Transverse colon (tissue), 4 donors: ENCODE data around the gene PHRF1. TPM values are rescaled to one million over a fixed set of nuclear protein-coding genes. Genes with fewer than 3 reads are reported as not detected.

Experiments used
- DNase-seq: peaks from one replicate; pipeline ENCODE4 v3.0.0-alpha.2; 2019
- H3K27ac ChIP-seq, 4 donors: fragments of 200-600 bp; sonication (generic); 2 replicates each; pipeline ENCODE4 v1.5.1; 2016 to 2018; ENCODE audit warnings: inconsistent platforms in 4 of 4
- H3K27me3 ChIP-seq: fragments of 200-600 bp; sonication (generic); 2 replicates; pipeline ENCODE4 v1.5.1; 2017; ENCODE audit warnings: inconsistent platforms
- H3K36me3 ChIP-seq, 4 donors: fragments of 200-600 bp; sonication (generic); 2 replicates each; pipeline ENCODE4 v1.5.1; 2017 to 2019; ENCODE audit warnings: inconsistent platforms in 4 of 4
- H3K4me1 ChIP-seq, 4 donors: fragments of 200-600 bp; sonication (generic); 2 replicates each; pipeline ENCODE4 v1.5.1; 2017 to 2020; ENCODE audit warnings: inconsistent platforms in 4 of 4
- H3K4me3 ChIP-seq, 4 donors: fragments of 200-600 bp; sonication (generic); 1 replicate in 1 of 4; 2 replicates in 3 of 4; pipeline versions ENCODE4 v1.5.1 to v1.6.1; 2017 to 2019; ENCODE audit warnings: inconsistent platforms in 4 of 4
- H3K9me3 ChIP-seq, 2 donors: fragments of 200-600 bp; sonication (generic); 2 replicates each; pipeline ENCODE4 v1.5.1; 2017 to 2019; ENCODE audit warnings: inconsistent platforms in 2 of 2
- EP300 ChIP-seq: sonication (generic); formaldehyde crosslinking; IDR thresholded peaks from one replicate; pipeline ENCODE4 v1.6.1; 2017; ENCODE audit warnings: antibody characterized with exemption, low read depth
- POLR2A ChIP-seq: fragments of 450-650 bp; IDR thresholded peaks from one replicate; pipeline ENCODE4 v1.6.1; 2016; ENCODE audit warnings: antibody characterized with exemption, mild to moderate bottlenecking, moderate library complexity
- POLR2AphosphoS5 ChIP-seq, 3 donors: sonication (generic); formaldehyde crosslinking; IDR thresholded peaks; one replicate each; pipeline ENCODE4 v1.6.1; 2016; ENCODE audit warnings: antibody characterized with exemption in 3 of 3
- WGBS, 2 donors: methylation state at CpG; one replicate each; pipeline ENCODE4 v1.1.5; 2018; ENCODE audit warnings: low coverage in 1 of 2; 5-methylcytosine and 5-hydroxymethylcytosine counted together
- in situ Hi-C, 4 donors: fragments of 200-750 bp; cut with MboI; loops; one replicate each; pipeline versions ENCODE4 v1.15.0 to v1.15.1; 2017; ENCODE audit warnings: low sequenced_read_pairs in 3 of 4, low pct_ligation_motif_present in 1 of 4, low pct_unique_long_range_greater_than_20kb in 1 of 4
- intact Hi-C: fragments of 100-400 bp; cut with DNase I; formaldehyde crosslinking; loops from one replicate; pipeline ENCODE4 v1.15.1; 2023; ENCODE audit warnings: low total_unique reads
- total RNA-seq, 4 donors: library from RNA; depleted of rRNA; stranded (reverse); fragments of >200 nt; gene quantifications; one replicate each; pipeline ENCODE4 v1.1.0, GENCODE V29; 2016
- TF ChIP-seq, protein P1 (sequence below), 5 experiments: fragments of 200-600 bp in 3 of 5; fragments of 450-650 bp in 2 of 5; sonication (generic) in 3 of 5; IDR thresholded peaks; 1 replicate in 2 of 5; 2 replicates in 3 of 5; pipeline ENCODE4 v1.5.1; 2016 to 2017; ENCODE audit warnings: antibody characterized with exemption in 5 of 5, inconsistent platforms in 3 of 5, mild to moderate bottlenecking in 2 of 5, moderate library complexity in 1 of 5

The PHRF1 gene
- total RNA-seq, 4 donors from 2014 or later, result 28.4 to 60.6 (median 43.2) TPM

DNA sequence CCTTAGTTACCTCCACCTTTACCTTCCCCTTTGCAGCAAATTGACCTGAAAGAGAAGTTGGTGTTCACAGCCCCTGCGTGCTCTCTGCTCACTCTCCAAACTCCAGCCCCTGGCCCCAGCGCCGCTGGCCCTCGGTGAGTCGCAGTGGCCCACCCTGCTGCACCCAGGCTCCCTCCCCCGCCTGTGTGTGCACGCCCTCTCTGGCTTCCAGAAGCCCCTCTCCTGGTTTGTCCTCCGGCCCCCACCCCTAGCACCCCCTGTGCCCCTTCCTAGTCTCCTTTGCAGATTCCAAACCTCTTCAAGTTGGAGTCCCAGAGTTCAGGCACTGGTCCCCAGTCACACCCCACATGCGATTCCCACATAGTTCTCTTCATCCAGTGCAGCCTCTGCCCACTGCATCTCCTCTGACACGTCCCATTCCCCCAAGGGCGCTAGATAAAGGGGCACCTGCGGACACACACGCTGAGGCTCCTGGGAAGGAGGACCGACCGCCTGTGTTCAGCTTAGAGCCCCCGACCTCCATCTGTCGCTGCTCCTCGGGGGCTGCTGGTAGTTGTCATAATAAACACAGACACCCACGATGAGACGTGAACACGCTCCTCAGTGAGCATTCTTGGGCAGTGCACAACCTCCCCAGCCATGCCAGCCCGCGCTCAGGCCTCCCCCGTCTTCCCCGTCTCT lies 1.5 kb upstream of the PHRF1 start:
- in situ Hi-C loops, result no loop called here
- peak overlapping the region in 3 of 4 donors; percentile 57 to 80 (median 66) for H3K27ac ChIP-seq
- 30% methylated on average over 25 of the region's 25 CpGs; no CpG with 5 or more reads in 1 of the 2 donors for WGBS, 2 donors
- H3K4me1 ChIP-seq, result peaks cover 33 to 43% (median 39%) of the 10 kb centered on the region in 4 donors
- H3K4me3 ChIP-seq, result peak overlapping the region; percentile 39 to 69 (median 64)
- TF ChIP-seq POLR2AphosphoS5 (IDR thresholded peaks at IDR 0.05) (no peak), POLR2A (no peak), EP300 (no peak)
- TF ChIP-seq, protein P1, sequence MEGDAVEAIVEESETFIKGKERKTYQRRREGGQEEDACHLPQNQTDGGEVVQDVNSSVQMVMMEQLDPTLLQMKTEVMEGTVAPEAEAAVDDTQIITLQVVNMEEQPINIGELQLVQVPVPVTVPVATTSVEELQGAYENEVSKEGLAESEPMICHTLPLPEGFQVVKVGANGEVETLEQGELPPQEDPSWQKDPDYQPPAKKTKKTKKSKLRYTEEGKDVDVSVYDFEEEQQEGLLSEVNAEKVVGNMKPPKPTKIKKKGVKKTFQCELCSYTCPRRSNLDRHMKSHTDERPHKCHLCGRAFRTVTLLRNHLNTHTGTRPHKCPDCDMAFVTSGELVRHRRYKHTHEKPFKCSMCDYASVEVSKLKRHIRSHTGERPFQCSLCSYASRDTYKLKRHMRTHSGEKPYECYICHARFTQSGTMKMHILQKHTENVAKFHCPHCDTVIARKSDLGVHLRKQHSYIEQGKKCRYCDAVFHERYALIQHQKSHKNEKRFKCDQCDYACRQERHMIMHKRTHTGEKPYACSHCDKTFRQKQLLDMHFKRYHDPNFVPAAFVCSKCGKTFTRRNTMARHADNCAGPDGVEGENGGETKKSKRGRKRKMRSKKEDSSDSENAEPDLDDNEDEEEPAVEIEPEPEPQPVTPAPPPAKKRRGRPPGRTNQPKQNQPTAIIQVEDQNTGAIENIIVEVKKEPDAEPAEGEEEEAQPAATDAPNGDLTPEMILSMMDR (IDR thresholded peaks at IDR 0.05), result no peak
- DNase-seq, result no peak
- H3K27me3 ChIP-seq, result peaks cover 12% of the 10 kb centered on the region
- H3K9me3 ChIP-seq, result no peaks in the 10 kb centered on the region
- intact Hi-C loops, result no loop called here
- no peaks in the 10 kb centered on the region for H3K36me3 ChIP-seq

DNA sequence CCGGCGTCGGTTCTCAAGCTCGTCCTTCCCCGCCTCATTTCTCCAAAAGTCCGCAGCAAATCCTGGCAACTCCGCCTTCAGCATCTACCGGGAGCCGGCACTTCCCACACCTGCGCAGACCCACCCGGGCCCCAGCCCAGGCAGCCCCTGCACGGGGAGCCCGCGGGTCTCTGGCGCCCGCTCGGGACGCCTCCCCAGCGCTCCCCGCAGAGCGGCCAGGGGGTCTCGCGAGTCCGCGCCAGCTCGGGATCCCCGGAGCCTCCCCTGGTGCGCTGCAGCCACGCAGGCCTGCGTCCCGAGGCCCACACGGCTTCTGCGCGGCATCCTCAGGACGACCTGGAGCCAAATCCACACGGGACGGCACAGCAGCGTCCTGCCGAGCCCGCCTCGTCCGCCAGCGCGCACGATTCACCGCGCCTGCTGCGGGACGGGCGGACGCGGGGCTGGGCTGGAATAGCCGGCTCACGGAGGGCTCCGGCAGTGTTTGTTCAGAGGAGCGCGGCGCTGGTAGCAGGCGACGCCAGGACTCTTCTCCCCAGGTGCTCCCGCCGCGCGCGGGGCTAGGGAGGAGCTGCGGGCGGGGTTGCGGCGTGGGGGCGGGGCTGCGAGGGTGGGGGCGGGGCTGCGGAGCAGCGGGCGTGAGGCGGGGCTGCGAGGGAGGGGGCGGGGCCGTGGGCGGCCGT lies 816 bp upstream of the PHRF1 start:
- intact Hi-C loops, result no loop called here
- in situ Hi-C loops, result no loop called here
- H3K4me3 ChIP-seq, result peak overlapping the region; percentile 39 to 69 (median 64)
- H3K4me1 ChIP-seq, result peaks cover 34 to 46% (median 40%) of the 10 kb centered on the region in 4 donors
- 2% methylated on average over 57 of the region's 81 CpGs; no CpG with 5 or more reads in 1 of the 2 donors for WGBS, 2 donors
- peak overlapping the region; percentile 57 to 81 (median 73) for H3K27ac ChIP-seq
- TF ChIP-seq EP300, result no peak
- peak; percentile 8 for TF ChIP-seq POLR2A
- peak; percentile 25 to 60 (median 58) for TF ChIP-seq POLR2AphosphoS5 (IDR thresholded peaks at IDR 0.05)
- no peaks in the 10 kb centered on the region for H3K36me3 ChIP-seq
- H3K9me3 ChIP-seq, result no peaks in the 10 kb centered on the region
- peaks cover 12% of the 10 kb centered on the region for H3K27me3 ChIP-seq
- DNase-seq, result no peak

DNA sequence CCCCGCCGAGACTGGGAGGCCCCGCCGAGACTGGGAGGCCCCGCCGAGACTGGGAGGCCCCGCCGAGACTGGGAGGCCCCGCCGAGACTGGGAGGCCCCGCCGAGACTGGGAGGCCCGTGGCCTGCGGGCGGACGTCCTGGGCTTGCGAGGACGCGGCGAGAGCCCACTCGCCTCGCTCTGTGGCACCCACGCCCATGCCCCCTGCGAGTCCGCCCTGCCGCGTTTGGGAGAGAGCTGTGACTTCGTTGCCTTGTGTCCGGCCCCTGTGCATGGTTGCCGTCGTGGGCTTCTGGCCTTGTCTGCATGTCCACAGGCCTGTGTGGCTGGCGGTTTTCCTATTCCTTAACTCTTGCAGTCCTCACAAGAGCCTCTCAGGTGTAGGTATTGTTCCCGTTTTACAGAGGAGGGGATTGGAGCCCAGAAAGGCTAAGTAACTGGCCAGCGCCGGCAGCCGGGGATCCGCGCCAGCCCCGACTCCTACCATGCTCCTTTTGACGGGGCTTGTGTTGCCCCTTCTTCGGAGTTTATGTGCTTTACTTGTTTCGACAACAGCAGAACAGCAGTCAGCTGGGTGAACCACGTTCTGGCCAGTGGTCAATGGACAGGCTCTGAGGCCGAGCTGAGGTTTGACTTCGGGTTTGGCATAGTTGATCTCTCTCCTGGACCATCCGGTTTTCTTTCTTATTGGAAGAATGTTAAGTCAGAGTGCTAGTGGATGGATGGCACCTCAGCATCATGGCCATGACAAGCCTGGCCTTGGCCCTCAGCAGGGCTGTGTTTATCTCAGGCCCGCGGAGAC lies 741 bp downstream of the PHRF1 start:
- DNase-seq, result no peak
- no peaks in the 10 kb centered on the region for H3K9me3 ChIP-seq
- peak overlapping the region; percentile 80 to 92 (median 90) for H3K27ac ChIP-seq
- WGBS, 2 donors, result 0 to 4% methylated on average over 4 to 35 of the region's 48 CpGs
- H3K27me3 ChIP-seq, result peaks cover 12% of the 10 kb centered on the region
- intact Hi-C loops (no loop called here), in situ Hi-C loops (no loop called here)
- H3K4me1 ChIP-seq, result peaks cover 34 to 46% (median 40%) of the 10 kb centered on the region in 4 donors
- peak overlapping the region; percentile 66 to 100 (median 86) for H3K4me3 ChIP-seq
- peaks cover 0 to 4% (median 0%) of the 10 kb centered on the region in 4 donors for H3K36me3 ChIP-seq
- TF ChIP-seq, protein P1 (IDR thresholded peaks at IDR 0.05), result no peak
- TF ChIP-seq POLR2A, result no peak

DNA sequence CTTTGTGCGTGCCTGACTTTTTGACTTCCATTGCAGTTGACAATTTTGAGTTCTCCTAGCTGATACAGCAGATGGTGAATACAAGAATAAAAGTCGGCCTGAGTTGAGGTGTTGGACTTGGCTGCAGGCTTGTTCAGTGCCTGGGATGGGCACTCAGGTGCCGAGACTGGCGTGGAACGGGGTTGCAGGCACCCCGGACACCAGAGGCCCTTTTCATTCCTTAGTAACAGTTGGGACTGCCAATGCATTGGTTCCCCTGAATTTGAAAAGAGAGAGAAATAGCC lies 1.3 kb downstream of the PHRF1 start:
- in situ Hi-C loops, result no loop called here
- H3K36me3 ChIP-seq, result peaks cover 0 to 9% (median 0%) of the 10 kb centered on the region in 4 donors
- intact Hi-C loops, result no loop called here
- no peaks in the 10 kb centered on the region for H3K9me3 ChIP-seq
- H3K4me3 ChIP-seq, result peak overlapping the region; percentile 66 to 100 (median 86)
- peak overlapping the region in 3 of 4 donors; percentile 80 to 92 (median 91) for H3K27ac ChIP-seq
- H3K27me3 ChIP-seq, result peaks cover 12% of the 10 kb centered on the region
- TF ChIP-seq EP300, result no peak
- no peak for TF ChIP-seq POLR2AphosphoS5 (IDR thresholded peaks at IDR 0.05)
- TF ChIP-seq, protein P1 (IDR thresholded peaks at IDR 0.05), result no peak
- TF ChIP-seq POLR2A, result no peak
- H3K4me1 ChIP-seq, result peaks cover 34 to 46% (median 40%) of the 10 kb centered on the region in 4 donors
- no peak for DNase-seq
- 47 to 55% methylated on average over 4 to 6 of the region's 6 CpGs for WGBS, 2 donors
